ENCODE data around the gene DYNC1LI1.

DNA sequence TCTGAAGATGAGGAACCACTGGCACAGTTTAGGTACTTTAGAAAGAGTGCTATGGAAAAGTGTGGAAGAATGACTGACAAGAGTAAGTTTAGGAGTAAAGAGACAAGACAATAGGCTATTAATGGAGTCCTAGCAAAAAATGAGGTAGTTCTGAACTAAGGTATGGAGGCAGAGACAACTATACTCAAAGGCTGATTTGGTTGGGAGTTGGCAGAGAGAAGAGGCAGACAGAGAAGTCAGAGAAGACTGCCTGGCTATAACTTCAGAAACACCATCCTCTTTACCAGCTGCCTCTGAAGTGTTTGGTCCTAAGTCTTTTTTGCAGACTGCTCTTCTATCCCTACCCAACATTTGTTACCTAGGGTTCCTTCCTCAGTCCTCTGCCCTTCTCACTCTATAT lies 19.2 kb downstream of the DYNC1LI1 start:
- TF ChIP-seq EZH2 (IDR thresholded peaks at IDR 0.05; ENCODE audit: low read length, missing control alignments): no peak
- TF ChIP-seq, protein P1, sequence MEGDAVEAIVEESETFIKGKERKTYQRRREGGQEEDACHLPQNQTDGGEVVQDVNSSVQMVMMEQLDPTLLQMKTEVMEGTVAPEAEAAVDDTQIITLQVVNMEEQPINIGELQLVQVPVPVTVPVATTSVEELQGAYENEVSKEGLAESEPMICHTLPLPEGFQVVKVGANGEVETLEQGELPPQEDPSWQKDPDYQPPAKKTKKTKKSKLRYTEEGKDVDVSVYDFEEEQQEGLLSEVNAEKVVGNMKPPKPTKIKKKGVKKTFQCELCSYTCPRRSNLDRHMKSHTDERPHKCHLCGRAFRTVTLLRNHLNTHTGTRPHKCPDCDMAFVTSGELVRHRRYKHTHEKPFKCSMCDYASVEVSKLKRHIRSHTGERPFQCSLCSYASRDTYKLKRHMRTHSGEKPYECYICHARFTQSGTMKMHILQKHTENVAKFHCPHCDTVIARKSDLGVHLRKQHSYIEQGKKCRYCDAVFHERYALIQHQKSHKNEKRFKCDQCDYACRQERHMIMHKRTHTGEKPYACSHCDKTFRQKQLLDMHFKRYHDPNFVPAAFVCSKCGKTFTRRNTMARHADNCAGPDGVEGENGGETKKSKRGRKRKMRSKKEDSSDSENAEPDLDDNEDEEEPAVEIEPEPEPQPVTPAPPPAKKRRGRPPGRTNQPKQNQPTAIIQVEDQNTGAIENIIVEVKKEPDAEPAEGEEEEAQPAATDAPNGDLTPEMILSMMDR (conservative IDR thresholded peaks at IDR 0.05 in 1 of 2, IDR thresholded peaks at IDR 0.05 in 1 of 2; ENCODE audit: low read depth in 1 of 2, low read length in 2 of 2): no peak
